Stimulated activated CD4-positive, alpha-beta T cell treated with anti-CD3 and anti-CD28 coated beads, Interleukin-2, amount 100 ng/mL, for 4 hours (primary cell): ENCODE data around the gene CLCN7.

ENCODE experiments used
- DNase-seq: peaks from one replicate; pipeline ENCODE4 v3.0.0-alpha.2; 2020; ENCODE audit warnings: low read depth

The CLCN7 gene

GRCh38 chr16:1502092-1503004, 27.5 kb upstream of the CLCN7 start:
- no peak for DNase-seq

DNA sequence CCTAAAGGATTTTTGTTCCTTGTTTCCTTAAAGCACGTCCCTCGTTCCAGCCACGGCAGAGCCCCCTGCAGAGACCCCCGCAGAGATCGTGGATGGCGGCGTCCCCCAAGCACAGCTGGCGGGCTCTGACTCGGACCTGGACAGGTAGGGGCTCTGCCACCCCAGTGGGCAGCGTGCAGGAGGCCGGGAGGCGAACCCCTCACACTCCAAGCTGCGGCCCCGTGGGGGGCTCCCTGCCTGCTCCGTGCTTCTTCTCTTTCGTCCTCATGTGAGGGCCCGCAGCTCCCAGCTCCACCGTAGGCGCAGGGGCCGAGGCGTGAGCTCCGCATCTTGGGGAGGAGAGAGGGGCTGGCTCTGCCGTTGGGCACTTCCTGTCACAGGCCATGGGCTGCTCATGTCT, 26.8 kb upstream of the CLCN7 start:
- DNase-seq, result no peak

DNA sequence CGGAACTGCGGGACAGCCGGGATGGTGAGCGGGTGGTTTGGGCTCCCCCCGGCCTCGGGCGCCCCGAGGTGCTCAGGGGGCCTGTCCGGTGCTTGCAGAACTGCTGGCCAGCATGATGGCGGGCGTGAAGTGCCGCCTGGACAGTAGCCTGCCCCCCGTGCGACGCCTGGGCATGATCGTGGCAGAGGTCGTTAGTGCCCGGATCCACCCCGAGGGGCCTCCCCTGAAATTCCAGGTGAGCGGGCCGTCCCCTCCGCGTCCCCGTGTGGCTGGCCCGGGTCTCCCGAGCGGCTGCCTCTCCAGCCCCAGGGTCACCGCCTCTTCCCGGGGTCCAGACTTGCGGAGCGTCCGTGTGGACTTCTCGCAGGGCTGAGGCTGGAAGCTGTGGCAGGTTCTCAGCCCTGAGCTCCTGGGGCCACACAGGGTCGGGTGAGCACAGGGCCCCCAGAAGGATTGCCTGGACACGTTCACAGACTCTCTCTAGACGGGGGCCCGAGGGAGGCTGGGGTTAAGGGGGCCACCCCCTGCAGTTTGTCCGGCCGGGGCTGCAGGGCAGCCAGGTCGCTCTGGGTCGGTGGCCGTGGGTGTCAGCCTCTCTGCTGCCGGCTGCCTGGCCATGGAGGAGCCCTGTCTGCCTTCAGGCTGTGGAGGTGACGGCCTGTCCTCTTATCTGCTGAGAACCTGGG, 25.8 kb upstream of the CLCN7 start:
- DNase-seq, result no peak

DNA sequence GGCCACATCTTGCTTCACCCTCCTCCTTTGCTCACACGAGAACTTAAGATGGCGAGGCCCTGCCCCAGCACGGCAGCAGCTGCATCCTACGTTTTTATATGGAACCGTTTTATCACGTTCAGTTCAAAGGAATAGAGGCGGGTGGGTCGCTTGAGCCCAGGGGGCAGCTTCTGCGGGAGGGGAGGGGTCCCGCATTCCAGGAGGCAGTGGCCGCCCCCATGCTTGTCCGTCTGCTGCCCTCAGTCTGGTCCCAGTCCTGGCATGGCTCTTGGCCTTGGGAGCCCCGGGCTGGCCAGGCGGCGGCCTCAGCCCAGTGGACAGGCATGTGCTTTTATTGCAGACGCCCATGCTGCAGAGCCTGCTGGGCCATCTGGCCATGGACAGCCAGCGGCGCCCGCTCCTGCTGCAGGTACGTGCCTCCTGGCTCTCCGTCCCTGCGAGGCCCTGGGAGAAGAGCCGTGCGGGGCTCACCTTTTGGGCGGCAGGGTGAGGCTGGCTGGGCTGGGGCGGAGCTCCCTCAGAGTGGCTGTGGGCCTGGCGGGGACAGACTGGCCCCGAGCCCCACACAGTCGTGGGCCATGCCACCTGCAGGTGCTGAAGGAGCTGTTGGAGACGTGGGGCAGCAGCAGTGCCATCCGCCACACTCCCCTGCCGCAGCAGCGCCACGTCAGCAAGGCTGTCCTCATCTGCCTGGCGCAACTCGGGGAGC, 25.1 kb upstream of the CLCN7 start:
- DNase-seq, result no peak

- DNase-seq, result no peak
Measured at GRCh38 chr16:1498899-1499676, 24.3 kb upstream of the CLCN7 start.

- DNase-seq, result no peak
Measured at GRCh38 chr16:1497014-1497598, 22.3 kb upstream of the CLCN7 start.

- no peak for DNase-seq
Measured at GRCh38 chr16:1496464-1496863, 21.6 kb upstream of the CLCN7 start.

GRCh38 chr16:1495889-1496262, 21.0 kb upstream of the CLCN7 start:
- DNase-seq, result no peak

GRCh38 chr16:1495211-1495888, 20.5 kb upstream of the CLCN7 start:
- no peak for DNase-seq

GRCh38 chr16:1494711-1495110, 19.9 kb upstream of the CLCN7 start:
- no peak for DNase-seq

DNA sequence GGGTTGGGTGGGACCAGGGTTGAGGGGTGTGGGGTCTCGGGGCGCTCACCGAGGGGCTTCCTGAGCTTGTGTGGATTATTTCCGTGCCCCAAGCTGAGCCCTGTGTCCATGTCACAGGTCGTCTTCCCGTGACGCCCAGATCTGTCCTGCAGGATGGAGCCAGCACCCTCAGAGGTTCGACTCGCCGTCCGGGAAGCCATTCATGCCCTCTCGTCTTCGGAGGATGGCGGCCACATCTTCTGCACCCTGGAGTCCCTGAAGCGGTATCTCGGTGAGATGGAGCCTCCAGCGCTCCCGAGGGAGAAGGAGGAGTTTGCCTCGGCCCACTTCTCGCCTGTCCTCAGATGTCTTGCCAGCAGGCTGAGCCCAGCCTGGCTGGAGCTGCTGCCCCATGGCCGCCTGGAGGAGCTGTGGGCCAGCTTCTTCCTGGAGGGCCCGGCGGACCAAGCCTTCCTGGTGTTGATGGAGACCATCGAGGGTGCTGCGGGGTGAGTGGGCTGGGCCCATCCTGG, 19.4 kb upstream of the CLCN7 start:
- DNase-seq, result no peak

GRCh38 chr16:1493746-1494094, 18.9 kb upstream of the CLCN7 start:
- no peak for DNase-seq

GRCh38 chr16:1492923-1493745, 18.3 kb upstream of the CLCN7 start, which contains the start of gene TELO2:
Gene TELO2 (plus strand): TSS chr16:1493360. CDS start chr16:1494282, 922 bp downstream.
- peak; percentile 80 for DNase-seq

DNA sequence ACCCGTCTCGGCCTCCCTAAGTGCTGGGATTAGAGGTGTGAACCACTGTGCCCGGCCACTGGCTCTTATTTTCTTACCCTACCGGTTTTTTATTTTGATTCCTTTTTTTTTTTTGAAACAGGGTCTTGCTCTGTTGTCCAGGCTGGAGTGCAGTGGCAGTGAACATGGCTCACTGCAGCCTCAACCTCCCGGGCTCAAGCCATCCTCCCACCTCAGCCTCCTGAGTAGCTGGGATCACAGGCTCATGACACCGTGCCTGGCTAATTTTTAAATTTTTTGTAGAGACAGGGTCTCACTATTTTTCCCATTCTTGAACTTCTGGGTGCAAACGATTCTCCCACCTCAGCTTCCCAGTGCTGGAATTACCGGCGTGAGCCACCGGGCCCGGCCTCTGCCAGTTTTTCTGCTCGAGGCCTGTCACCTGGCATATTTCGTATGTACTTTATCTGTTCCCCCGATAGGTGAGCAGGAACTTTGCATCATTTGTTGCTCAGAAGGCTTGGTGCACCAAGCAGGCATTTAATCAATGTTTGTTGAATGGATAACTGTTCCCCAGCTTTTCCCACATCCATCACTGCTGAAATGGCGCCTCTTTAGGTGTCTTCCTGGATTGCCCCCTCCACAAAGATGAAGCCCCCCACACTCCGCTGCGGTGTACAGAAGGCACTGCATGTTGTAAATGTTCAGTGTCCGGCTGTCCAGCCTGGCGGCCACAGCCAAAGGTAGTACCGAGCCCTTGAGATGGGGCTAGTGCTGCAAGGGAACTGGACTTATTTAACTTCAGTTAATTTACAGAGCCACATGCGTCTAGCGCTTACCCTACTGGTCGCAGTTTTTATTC, 17.5 kb upstream of the CLCN7 start:
- DNase-seq, result no peak

DNA sequence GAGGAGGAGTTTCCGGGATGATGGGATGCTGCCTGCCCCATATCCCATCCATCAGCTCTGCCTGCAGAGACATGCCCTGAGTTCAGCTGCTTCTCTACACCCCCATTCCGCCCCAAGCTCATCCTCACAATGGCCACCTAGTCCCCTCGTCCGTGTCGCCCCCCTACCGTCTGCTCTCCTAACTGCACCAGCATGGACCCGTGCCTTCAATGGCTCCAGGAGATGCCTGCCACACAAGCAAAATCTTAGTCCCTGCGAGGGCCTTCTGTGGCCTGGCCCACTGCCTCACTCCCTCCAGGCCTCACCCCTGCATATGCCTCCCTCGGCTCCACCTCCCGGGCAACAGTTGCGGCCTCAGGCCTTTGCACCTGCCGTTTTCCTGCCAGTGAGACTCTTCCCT, 16.5 kb upstream of the CLCN7 start:
- no peak for DNase-seq

GRCh38 chr16:1489077-1489476, 14.2 kb upstream of the CLCN7 start:
- DNase-seq, result no peak

GRCh38 chr16:1488619-1489018, 13.8 kb upstream of the CLCN7 start, which contains the start of gene PTX4:
Gene PTX4 (minus strand): TSS chr16:1488944. CDS start chr16:1488909, 35 bp downstream.
- no peak for DNase-seq

- DNase-seq, result no peak
Measured at GRCh38 chr16:1488054-1488601, 13.3 kb upstream of the CLCN7 start.
